KMS-11 (cell line): ENCODE results near the gene PRR15L.

Experiments used
- H2AFZ ChIP-seq: fragments of 200-600 bp; sonication (generic); 2 replicates; pipeline ENCODE4 v1.6.1; 2016; ENCODE audit warnings: antibody characterized with exemption, mixed run types, low read depth
- H3K27ac ChIP-seq: fragments of 200-600 bp; sonication (generic); 2 replicates; pipeline ENCODE4 v1.6.1; 2016; ENCODE audit warnings: mild to moderate bottlenecking, mixed run types
- H3K27me3 ChIP-seq: fragments of 200-600 bp; sonication (generic); 2 replicates; pipeline ENCODE4 v1.6.1; 2017; ENCODE audit warnings: mild to moderate bottlenecking, low read depth, mixed run types, moderate library complexity; ENCODE audit not compliant: insufficient read depth
- H3K36me3 ChIP-seq: fragments of 200-600 bp; sonication (generic); 2 replicates; pipeline ENCODE4 v1.6.1; 2017; ENCODE audit warnings: mild to moderate bottlenecking, mixed run types; ENCODE audit not compliant: insufficient read depth
- H3K4me1 ChIP-seq: fragments of 200-600 bp; sonication (generic); 2 replicates; pipeline ENCODE4 v1.6.1; 2016; ENCODE audit warnings: mild to moderate bottlenecking, low read depth, mixed run types; ENCODE audit not compliant: poor library complexity, severe bottlenecking
- H3K4me2 ChIP-seq: fragments of 200-600 bp; sonication (generic); 2 replicates; pipeline ENCODE4 v1.7.0; 2016; ENCODE audit warnings: mild to moderate bottlenecking, mixed run types
- H3K4me3 ChIP-seq: fragments of 200-600 bp; sonication (generic); IDR thresholded peaks from 2 replicates; pipeline ENCODE4 v1.6.1; 2017; ENCODE audit warnings: low read depth, low read length, mixed read lengths; ENCODE audit not compliant: insufficient read depth
- H3K79me2 ChIP-seq: fragments of 200-600 bp; sonication (generic); 2 replicates; pipeline ENCODE4 v1.6.1; 2016; ENCODE audit warnings: low read depth, mixed run types; ENCODE audit not compliant: insufficient read depth
- H3K9ac ChIP-seq: fragments of 200-600 bp; sonication (generic); 2 replicates; pipeline ENCODE4 v1.6.1; 2016; ENCODE audit warnings: mild to moderate bottlenecking, mixed run types
- H4K20me1 ChIP-seq: fragments of 200-600 bp; sonication (generic); 2 replicates; pipeline ENCODE4 v1.6.1; 2016; ENCODE audit warnings: mild to moderate bottlenecking, mixed run types; ENCODE audit not compliant: insufficient read depth
- CTCF ChIP-seq: fragments of 200-600 bp; sonication (generic); conservative IDR thresholded peaks from 2 replicates; pipeline ENCODE4 v1.6.1; 2017; ENCODE audit warnings: low read depth, mild to moderate bottlenecking, antibody characterized with exemption, low read length, moderate library complexity, mixed read lengths

PRR15L gene

GRCh38 chr17:47918006-47918405 lies 39.7 kb downstream of the PRR15L start:
- Histone ChIP-seq H3K36me3 (no peaks in the 10 kb centered on the region), H3K79me2 (no peaks in the 10 kb centered on the region), H3K4me3 (no peak overlapping the region), H3K27ac (no peak overlapping the region), H3K27me3 (no peaks in the 10 kb centered on the region), H3K4me1 (no peaks in the 10 kb centered on the region), H3K9ac (no peak overlapping the region), H3K4me2 (no peak overlapping the region), H4K20me1 (no peaks in the 10 kb centered on the region), H2AFZ (no peak overlapping the region)
- no peak for TF ChIP-seq CTCF

GRCh38 chr17:47917581-47917980 lies 40.1 kb downstream of the PRR15L start:
- Histone ChIP-seq H4K20me1 (no peaks in the 10 kb centered on the region), H2AFZ (no peak overlapping the region), H3K4me3 (no peak overlapping the region), H3K27me3 (no peaks in the 10 kb centered on the region), H3K79me2 (no peaks in the 10 kb centered on the region), H3K27ac (no peak overlapping the region), H3K4me2 (no peak overlapping the region), H3K9ac (no peak overlapping the region), H3K4me1 (no peaks in the 10 kb centered on the region), H3K36me3 (no peaks in the 10 kb centered on the region)
- TF ChIP-seq CTCF, result no peak

GRCh38 chr17:47916489-47917208 lies 41.0 kb downstream of the PRR15L start:
- no peak overlapping the region for H3K9ac ChIP-seq
- no peaks in the 10 kb centered on the region for H3K79me2 ChIP-seq
- no peak overlapping the region for H3K27ac ChIP-seq
- H3K27me3 ChIP-seq, result no peaks in the 10 kb centered on the region
- H3K4me3 ChIP-seq, result no peak overlapping the region
- no peak overlapping the region for H2AFZ ChIP-seq
- no peaks in the 10 kb centered on the region for H4K20me1 ChIP-seq
- no peaks in the 10 kb centered on the region for H3K36me3 ChIP-seq
- H3K4me2 ChIP-seq, result no peak overlapping the region
- no peak for TF ChIP-seq CTCF
- no peaks in the 10 kb centered on the region for H3K4me1 ChIP-seq

- Histone ChIP-seq H3K36me3 (no peaks in the 10 kb centered on the region), H3K4me3 (no peak overlapping the region), H2AFZ (no peak overlapping the region), H3K4me1 (no peaks in the 10 kb centered on the region), H3K9ac (no peak overlapping the region), H4K20me1 (no peaks in the 10 kb centered on the region), H3K4me2 (no peak overlapping the region), H3K27me3 (no peaks in the 10 kb centered on the region), H3K27ac (no peak overlapping the region), H3K79me2 (no peaks in the 10 kb centered on the region)
- no peak for TF ChIP-seq CTCF
These were observed 41.8 kb downstream of the PRR15L start for GRCh38 chr17:47915776-47916398.
